ENCODE measurements around the gene TACC2. TPM values are rescaled to one million over a fixed set of nuclear protein-coding genes. Genes with fewer than 3 reads are reported as not detected.

The TACC2 gene
- total and polyA plus RNA-seq, 2 experiments from 2014 or later, result 30.8 to 35.9 TPM

DNA sequence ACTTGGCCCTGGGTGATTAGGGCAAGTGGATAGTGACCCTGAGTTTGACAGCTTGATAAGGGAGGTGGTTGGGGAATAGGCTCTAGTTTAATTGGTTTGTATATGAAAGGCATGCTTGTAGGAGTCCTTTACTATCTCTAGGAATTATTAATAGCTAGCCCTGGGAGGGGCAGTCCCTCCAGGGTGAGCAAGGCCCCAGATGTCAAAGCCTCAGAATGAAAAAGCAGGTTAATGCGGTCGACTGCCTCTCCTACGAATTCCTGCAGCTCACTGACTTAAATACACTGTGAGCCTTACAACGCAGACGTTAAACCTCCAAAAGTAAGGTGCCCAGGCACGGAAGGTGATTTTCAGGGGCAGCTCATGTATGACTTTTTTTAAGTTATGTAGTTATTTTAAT lies 276.9 kb downstream of the TACC2 start:
- Mint-ChIP-seq H3K36me3 (ENCODE audit: low read depth) (peaks cover 22% of the 10 kb centered on the region), H3K27ac (no peak overlapping the region), H3K9me3 (peaks cover 19% of the 10 kb centered on the region), H3K27me3 (ENCODE audit: insufficient read depth, low read depth, poor library complexity) (peaks cover 10% of the 10 kb centered on the region), H3K4me1 (peaks cover 8% of the 10 kb centered on the region), H3K4me3 (no peak overlapping the region)
- Histone ChIP-seq H2AFZ (no peak overlapping the region), H3K36me3 (ENCODE audit: insufficient read depth) (peaks cover 7% of the 10 kb centered on the region; the same call in 1 of the 2 replicates), H3F3A (replicated peaks; ENCODE audit: low read depth) (no peaks in the 10 kb centered on the region), H3K27ac (ENCODE audit: low read depth) (no peak overlapping the region), H3K4me1 (ENCODE audit: insufficient read depth) (peaks cover 6% of the 10 kb centered on the region; the same call in 1 of the 2 replicates), H3K79me2 (replicated peaks; ENCODE audit: insufficient read depth) (no peaks in the 10 kb centered on the region), H3K9me2 (ENCODE audit: insufficient read depth) (no peaks in the 10 kb centered on the region), H3K4me3 (no peak overlapping the region), H3K4me2 (no peak overlapping the region), H4K20me1 (replicated peaks; ENCODE audit: insufficient read depth) (no peaks in the 10 kb centered on the region), H3K27me3 (ENCODE audit: insufficient read depth) (no peaks in the 10 kb centered on the region)
- no peak for TF ChIP-seq STAT1 (IDR thresholded peaks at IDR 0.05; ENCODE audit: unreplicated experiment)
- TF ChIP-seq, protein P1, sequence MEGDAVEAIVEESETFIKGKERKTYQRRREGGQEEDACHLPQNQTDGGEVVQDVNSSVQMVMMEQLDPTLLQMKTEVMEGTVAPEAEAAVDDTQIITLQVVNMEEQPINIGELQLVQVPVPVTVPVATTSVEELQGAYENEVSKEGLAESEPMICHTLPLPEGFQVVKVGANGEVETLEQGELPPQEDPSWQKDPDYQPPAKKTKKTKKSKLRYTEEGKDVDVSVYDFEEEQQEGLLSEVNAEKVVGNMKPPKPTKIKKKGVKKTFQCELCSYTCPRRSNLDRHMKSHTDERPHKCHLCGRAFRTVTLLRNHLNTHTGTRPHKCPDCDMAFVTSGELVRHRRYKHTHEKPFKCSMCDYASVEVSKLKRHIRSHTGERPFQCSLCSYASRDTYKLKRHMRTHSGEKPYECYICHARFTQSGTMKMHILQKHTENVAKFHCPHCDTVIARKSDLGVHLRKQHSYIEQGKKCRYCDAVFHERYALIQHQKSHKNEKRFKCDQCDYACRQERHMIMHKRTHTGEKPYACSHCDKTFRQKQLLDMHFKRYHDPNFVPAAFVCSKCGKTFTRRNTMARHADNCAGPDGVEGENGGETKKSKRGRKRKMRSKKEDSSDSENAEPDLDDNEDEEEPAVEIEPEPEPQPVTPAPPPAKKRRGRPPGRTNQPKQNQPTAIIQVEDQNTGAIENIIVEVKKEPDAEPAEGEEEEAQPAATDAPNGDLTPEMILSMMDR (conservative IDR thresholded peaks at IDR 0.05; ENCODE audit: low read depth in 2 of 2), result no peak
- TF ChIP-seq, protein P2, sequence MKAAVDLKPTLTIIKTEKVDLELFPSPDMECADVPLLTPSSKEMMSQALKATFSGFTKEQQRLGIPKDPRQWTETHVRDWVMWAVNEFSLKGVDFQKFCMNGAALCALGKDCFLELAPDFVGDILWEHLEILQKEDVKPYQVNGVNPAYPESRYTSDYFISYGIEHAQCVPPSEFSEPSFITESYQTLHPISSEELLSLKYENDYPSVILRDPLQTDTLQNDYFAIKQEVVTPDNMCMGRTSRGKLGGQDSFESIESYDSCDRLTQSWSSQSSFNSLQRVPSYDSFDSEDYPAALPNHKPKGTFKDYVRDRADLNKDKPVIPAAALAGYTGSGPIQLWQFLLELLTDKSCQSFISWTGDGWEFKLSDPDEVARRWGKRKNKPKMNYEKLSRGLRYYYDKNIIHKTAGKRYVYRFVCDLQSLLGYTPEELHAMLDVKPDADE (IDR thresholded peaks at IDR 0.05), result no peak
- TF ChIP-seq, protein P3, sequence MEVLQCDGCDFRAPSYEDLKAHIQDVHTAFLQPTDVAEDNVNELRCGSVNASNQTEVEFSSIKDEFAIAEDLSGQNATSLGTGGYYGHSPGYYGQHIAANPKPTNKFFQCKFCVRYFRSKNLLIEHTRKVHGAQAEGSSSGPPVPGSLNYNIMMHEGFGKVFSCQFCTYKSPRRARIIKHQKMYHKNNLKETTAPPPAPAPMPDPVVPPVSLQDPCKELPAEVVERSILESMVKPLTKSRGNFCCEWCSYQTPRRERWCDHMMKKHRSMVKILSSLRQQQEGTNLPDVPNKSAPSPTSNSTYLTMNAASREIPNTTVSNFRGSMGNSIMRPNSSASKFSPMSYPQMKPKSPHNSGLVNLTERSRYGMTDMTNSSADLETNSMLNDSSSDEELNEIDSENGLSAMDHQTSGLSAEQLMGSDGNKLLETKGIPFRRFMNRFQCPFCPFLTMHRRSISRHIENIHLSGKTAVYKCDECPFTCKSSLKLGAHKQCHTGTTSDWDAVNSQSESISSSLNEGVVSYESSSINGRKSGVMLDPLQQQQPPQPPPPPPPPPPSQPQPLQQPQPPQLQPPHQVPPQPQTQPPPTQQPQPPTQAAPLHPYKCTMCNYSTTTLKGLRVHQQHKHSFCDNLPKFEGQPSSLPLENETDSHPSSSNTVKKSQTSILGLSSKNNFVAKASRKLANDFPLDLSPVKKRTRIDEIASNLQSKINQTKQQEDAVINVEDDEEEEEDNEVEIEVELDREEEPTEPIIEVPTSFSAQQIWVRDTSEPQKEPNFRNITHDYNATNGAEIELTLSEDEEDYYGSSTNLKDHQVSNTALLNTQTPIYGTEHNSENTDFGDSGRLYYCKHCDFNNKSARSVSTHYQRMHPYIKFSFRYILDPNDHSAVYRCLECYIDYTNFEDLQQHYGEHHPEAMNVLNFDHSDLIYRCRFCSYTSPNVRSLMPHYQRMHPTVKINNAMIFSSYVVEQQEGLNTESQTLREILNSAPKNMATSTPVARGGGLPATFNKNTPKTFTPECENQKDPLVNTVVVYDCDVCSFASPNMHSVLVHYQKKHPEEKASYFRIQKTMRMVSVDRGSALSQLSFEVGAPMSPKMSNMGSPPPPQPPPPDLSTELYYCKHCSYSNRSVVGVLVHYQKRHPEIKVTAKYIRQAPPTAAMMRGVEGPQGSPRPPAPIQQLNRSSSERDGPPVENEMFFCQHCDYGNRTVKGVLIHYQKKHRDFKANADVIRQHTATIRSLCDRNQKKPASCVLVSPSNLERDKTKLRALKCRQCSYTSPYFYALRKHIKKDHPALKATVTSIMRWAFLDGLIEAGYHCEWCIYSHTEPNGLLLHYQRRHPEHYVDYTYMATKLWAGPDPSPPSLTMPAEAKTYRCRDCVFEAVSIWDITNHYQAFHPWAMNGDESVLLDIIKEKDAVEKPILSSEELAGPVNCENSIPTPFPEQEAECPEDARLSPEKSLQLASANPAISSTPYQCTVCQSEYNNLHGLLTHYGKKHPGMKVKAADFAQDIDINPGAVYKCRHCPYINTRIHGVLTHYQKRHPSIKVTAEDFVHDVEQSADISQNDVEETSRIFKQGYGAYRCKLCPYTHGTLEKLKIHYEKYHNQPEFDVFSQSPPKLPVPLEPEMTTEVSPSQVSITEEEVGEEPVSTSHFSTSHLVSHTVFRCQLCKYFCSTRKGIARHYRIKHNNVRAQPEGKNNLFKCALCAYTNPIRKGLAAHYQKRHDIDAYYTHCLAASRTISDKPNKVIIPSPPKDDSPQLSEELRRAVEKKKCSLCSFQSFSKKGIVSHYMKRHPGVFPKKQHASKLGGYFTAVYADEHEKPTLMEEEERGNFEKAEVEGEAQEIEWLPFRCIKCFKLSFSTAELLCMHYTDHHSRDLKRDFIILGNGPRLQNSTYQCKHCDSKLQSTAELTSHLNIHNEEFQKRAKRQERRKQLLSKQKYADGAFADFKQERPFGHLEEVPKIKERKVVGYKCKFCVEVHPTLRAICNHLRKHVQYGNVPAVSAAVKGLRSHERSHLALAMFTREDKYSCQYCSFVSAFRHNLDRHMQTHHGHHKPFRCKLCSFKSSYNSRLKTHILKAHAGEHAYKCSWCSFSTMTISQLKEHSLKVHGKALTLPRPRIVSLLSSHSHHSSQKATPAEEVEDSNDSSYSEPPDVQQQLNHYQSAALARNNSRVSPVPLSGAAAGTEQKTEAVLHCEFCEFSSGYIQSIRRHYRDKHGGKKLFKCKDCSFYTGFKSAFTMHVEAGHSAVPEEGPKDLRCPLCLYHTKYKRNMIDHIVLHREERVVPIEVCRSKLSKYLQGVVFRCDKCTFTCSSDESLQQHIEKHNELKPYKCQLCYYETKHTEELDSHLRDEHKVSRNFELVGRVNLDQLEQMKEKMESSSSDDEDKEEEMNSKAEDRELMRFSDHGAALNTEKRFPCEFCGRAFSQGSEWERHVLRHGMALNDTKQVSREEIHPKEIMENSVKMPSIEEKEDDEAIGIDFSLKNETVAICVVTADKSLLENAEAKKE (CRISPR knock-in tag; IDR thresholded peaks at IDR 0.05), result no peak
- TF ChIP-seq, protein P4, sequence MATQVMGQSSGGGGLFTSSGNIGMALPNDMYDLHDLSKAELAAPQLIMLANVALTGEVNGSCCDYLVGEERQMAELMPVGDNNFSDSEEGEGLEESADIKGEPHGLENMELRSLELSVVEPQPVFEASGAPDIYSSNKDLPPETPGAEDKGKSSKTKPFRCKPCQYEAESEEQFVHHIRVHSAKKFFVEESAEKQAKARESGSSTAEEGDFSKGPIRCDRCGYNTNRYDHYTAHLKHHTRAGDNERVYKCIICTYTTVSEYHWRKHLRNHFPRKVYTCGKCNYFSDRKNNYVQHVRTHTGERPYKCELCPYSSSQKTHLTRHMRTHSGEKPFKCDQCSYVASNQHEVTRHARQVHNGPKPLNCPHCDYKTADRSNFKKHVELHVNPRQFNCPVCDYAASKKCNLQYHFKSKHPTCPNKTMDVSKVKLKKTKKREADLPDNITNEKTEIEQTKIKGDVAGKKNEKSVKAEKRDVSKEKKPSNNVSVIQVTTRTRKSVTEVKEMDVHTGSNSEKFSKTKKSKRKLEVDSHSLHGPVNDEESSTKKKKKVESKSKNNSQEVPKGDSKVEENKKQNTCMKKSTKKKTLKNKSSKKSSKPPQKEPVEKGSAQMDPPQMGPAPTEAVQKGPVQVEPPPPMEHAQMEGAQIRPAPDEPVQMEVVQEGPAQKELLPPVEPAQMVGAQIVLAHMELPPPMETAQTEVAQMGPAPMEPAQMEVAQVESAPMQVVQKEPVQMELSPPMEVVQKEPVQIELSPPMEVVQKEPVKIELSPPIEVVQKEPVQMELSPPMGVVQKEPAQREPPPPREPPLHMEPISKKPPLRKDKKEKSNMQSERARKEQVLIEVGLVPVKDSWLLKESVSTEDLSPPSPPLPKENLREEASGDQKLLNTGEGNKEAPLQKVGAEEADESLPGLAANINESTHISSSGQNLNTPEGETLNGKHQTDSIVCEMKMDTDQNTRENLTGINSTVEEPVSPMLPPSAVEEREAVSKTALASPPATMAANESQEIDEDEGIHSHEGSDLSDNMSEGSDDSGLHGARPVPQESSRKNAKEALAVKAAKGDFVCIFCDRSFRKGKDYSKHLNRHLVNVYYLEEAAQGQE (IDR thresholded peaks at IDR 0.05; ENCODE audit: unreplicated experiment), result no peak
- TF ChIP-seq JUNB (IDR thresholded peaks at IDR 0.05; ENCODE audit: unreplicated experiment), result no peak
- TF ChIP-seq POLR2AphosphoS5 (IDR thresholded peaks at IDR 0.05; ENCODE audit: low read depth), result no peak
- TF ChIP-seq NANOG (IDR thresholded peaks at IDR 0.05; ENCODE audit: borderline replicate concordance), result no peak
- TF ChIP-seq ZNF331 (CRISPR knock-in tag; IDR thresholded peaks at IDR 0.05; ENCODE audit: low read depth), result no peak
- ATAC-seq, result no peak
- DNase-seq (ENCODE audit: low spot score), result no peak
